Measurements from ENCODE around the gene ZYX.

DNA sequence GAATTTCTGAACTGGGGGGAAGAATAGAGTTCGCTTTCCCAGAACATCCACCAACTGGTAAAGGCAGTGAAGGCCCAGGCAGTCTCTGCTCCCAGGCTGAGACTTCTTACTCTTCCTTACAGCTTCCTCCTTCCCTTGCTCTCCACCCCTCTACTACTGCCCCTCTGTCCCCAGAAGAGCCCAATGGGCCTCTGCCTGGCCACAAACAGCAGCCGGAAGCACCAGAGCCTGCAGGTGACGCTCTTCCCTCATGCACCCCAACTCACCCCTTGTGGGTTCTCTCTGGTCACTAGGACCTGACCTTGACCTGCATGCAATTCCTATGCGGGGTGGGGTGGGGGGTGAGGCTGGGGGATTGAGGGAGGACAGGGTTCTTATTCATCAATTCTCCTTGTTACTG is 35.1 kb upstream of the ZYX start:
- TF ChIP-seq, protein P1, sequence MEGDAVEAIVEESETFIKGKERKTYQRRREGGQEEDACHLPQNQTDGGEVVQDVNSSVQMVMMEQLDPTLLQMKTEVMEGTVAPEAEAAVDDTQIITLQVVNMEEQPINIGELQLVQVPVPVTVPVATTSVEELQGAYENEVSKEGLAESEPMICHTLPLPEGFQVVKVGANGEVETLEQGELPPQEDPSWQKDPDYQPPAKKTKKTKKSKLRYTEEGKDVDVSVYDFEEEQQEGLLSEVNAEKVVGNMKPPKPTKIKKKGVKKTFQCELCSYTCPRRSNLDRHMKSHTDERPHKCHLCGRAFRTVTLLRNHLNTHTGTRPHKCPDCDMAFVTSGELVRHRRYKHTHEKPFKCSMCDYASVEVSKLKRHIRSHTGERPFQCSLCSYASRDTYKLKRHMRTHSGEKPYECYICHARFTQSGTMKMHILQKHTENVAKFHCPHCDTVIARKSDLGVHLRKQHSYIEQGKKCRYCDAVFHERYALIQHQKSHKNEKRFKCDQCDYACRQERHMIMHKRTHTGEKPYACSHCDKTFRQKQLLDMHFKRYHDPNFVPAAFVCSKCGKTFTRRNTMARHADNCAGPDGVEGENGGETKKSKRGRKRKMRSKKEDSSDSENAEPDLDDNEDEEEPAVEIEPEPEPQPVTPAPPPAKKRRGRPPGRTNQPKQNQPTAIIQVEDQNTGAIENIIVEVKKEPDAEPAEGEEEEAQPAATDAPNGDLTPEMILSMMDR (IDR thresholded peaks at IDR 0.05; ENCODE audit: insufficient read depth, low read length) = no peak
- no peak for TF ChIP-seq SPI1 (IDR thresholded peaks at IDR 0.05; ENCODE audit: borderline replicate concordance, low read depth)
